Measurements from ENCODE around the gene E2F6. TPM values are rescaled to one million over a fixed set of nuclear protein-coding genes. Genes with fewer than 3 reads are reported as not detected.

Gene E2F6
- total and polyA plus RNA-seq, 2 of the 4 experiments (the other 2 are of a cell fraction), result 8.2 to 10.9 TPM

- ATAC-seq (ENCODE audit: low read depth) (no peak), DNase-seq (no peak)
- peaks cover 61% of the 10 kb centered on the region for H4K20me1 ChIP-seq (ENCODE audit: insufficient read depth, low read length)
- H3K79me1 ChIP-seq (ENCODE audit: low read depth in 1 of 2, low read length in 2 of 2), result peaks cover 30 to 69% of the 10 kb centered on the region in 2 experiments
- H4K5ac ChIP-seq (ENCODE audit: low read depth, low read length), result no peak overlapping the region
- H3K4me1 ChIP-seq (ENCODE audit: control insufficient read depth, insufficient read depth, low read length), result peaks cover 2% of the 10 kb centered on the region; the same call in 1 of the 2 replicates
- H3K23ac ChIP-seq (ENCODE audit: low read depth, low read length), result no peak overlapping the region
- no peak overlapping the region for H2BK120ac ChIP-seq (ENCODE audit: low read depth, low read length)
- peaks cover 16% of the 10 kb centered on the region for H3K36me3 ChIP-seq (ENCODE audit: control insufficient read depth, insufficient read depth, low read length)
- no peak overlapping the region for H3K14ac ChIP-seq (replicated peaks; ENCODE audit: low read depth, low read length)
- no peak overlapping the region for H3K4me3 ChIP-seq (ENCODE audit: insufficient read depth, low read depth, low read length)
- POLR2A ChIA-PET (ENCODE audit: unreplicated experiment), result no interaction called here
- H2AFZ ChIP-seq (replicated peaks; ENCODE audit: low read length, poor library complexity), result no peak overlapping the region
- intact Hi-C loops (cut with micrococcal nuclease), result no loop called here
- H3K18ac ChIP-seq (ENCODE audit: low read depth, low read length), result no peak overlapping the region
- no peak overlapping the region for H3K4me2 ChIP-seq (ENCODE audit: low read depth, low read length)
- no peak overlapping the region for H2AK5ac ChIP-seq (ENCODE audit: low read depth, low read length)
- CTCF ChIA-PET, result interaction anchor here (1.2 kb wide), 1 partner anchor 9 kb away, joined by 3 read pairs; no protein-coding TSS in a partner anchor
- no peak overlapping the region for H3K27ac ChIP-seq (ENCODE audit: insufficient read depth, low read length)
- H2BK15ac ChIP-seq (ENCODE audit: low read depth, low read length), result no peak overlapping the region
- in situ Hi-C loops (cut with MboI; ENCODE audit: low sequenced_read_pairs), result no loop called here
- TF ChIP-seq RFX5 (IDR thresholded peaks at IDR 0.05; ENCODE audit: low read depth, low read length), result no peak
- no peak for TF ChIP-seq ELK1 (IDR thresholded peaks at IDR 0.05; ENCODE audit: borderline replicate concordance, low read depth, low read length)
- TF ChIP-seq RAD21 (IDR thresholded peaks at IDR 0.05; ENCODE audit: low read length), result no peak
- TF ChIP-seq CEBPB (IDR thresholded peaks at IDR 0.05; ENCODE audit: low read depth, low read length), result no peak
- no peak for TF ChIP-seq SMC3 (IDR thresholded peaks at IDR 0.05; ENCODE audit: low read depth, low read length)
- TF ChIP-seq, protein P1, sequence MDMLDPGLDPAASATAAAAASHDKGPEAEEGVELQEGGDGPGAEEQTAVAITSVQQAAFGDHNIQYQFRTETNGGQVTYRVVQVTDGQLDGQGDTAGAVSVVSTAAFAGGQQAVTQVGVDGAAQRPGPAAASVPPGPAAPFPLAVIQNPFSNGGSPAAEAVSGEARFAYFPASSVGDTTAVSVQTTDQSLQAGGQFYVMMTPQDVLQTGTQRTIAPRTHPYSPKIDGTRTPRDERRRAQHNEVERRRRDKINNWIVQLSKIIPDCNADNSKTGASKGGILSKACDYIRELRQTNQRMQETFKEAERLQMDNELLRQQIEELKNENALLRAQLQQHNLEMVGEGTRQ (IDR thresholded peaks at IDR 0.05; ENCODE audit: low read depth, low read length), result no peak
- no peak for TF ChIP-seq MAFK (IDR thresholded peaks at IDR 0.05; ENCODE audit: low read depth, low read length)
- H3K27me3 ChIP-seq (ENCODE audit: control insufficient read depth, insufficient read depth, low read length), result no peaks in the 10 kb centered on the region
- no peak overlapping the region for H4K8ac ChIP-seq (ENCODE audit: low read depth in 2 of 2, low read length in 2 of 2)
- dilution Hi-C loops (cut with HindIII; ENCODE audit: low sequenced_read_pairs, unreplicated experiment), result no loop called here
- no peak overlapping the region for H2BK5ac ChIP-seq (ENCODE audit: low read depth, low read length, poor library complexity, severe bottlenecking)
- H3K9me1 ChIP-seq (ENCODE audit: insufficient read depth, low read length), result peaks cover 16% of the 10 kb centered on the region
- H3K56ac ChIP-seq (ENCODE audit: extremely low read depth, insufficient read depth, low read length), result no peak overlapping the region
- BruUV-seq (replicated peaks), result no TSS peak
- no peaks in the 10 kb centered on the region for H3K9me3 ChIP-seq (ENCODE audit: control insufficient read depth, insufficient read depth, low read length)
- WGBS, 2 experiments (ENCODE audit: extremely low coverage in 2 of 2, insufficient read length in 1 of 2), result no CpG with 5 or more reads among the region's 3 CpGs
- H3K9ac ChIP-seq (ENCODE audit: low read depth, low read length), result no peak overlapping the region
- H2BK20ac ChIP-seq (ENCODE audit: low read depth, low read length), result no peak overlapping the region
- H4K91ac ChIP-seq (ENCODE audit: insufficient read depth, low read depth, low read length), result no peak overlapping the region
- no peak overlapping the region for H3K4ac ChIP-seq (ENCODE audit: low read depth, low read length)
- H2AK9ac ChIP-seq (replicated peaks; ENCODE audit: low read depth, low read length, poor library complexity), result no peak overlapping the region
Observed at GRCh38 chr2:11456251-11456650, 9.7 kb downstream of the E2F6 start.
